T-helper 2 cell treated with Interferon-gamma antibody and Interleukin-4, amounts not matched to agents 5 μg/mL and 100 μg/mL, for 36 hours (primary cell): Measurements from ENCODE around the gene IP6K3.

Source experiments
- DNase-seq: peaks from one replicate; pipeline ENCODE4 v3.0.0; 2021; ENCODE audit warnings: low spot score
- H3K27ac Mint-ChIP-seq: one replicate; pipeline ENCODE4 v1.8.0; 2021; ENCODE audit warnings: mild to moderate bottlenecking, mixed read lengths
- H3K27me3 Mint-ChIP-seq: one replicate; pipeline ENCODE4 v1.8.0; 2021; ENCODE audit warnings: low read depth, mixed read lengths
- H3K36me3 Mint-ChIP-seq: one replicate; pipeline ENCODE4 v1.8.0; 2021; ENCODE audit warnings: low read depth, mixed read lengths
- H3K4me1 Mint-ChIP-seq: one replicate; pipeline ENCODE4 v1.8.0; 2021; ENCODE audit warnings: low read depth, mixed read lengths
- H3K4me3 Mint-ChIP-seq: one replicate; pipeline ENCODE4 v1.8.0; 2022; ENCODE audit warnings: mild to moderate bottlenecking, moderate library complexity, mixed read lengths
- H3K9me3 Mint-ChIP-seq: one replicate; pipeline ENCODE4 v1.8.0; 2021; ENCODE audit warnings: mixed read lengths

Gene IP6K3

DNA sequence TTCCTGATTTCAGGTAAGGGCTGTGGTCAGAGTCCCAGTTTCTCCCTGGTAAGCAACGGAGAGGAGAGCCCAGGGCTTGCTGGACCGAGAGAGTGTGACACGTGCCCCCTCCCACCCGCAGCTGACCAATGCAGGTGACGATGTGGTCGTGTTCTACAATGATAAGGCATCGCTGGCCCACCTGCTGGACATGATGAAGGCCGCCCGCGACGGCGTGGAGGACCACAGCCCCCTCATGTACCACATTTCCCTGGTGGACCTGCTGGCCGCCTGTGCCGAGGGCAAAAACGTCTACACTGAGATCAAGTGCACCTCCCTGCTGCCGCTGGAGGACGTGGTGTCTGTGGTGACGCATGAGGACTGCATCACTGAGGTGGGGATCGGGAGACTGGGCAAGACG, 66.9 kb downstream of the IP6K3 start:
- no peak for DNase-seq
- Mint-ChIP-seq H3K27me3 (no peaks in the 10 kb centered on the region), H3K36me3 (peaks cover 48% of the 10 kb centered on the region)

DNA sequence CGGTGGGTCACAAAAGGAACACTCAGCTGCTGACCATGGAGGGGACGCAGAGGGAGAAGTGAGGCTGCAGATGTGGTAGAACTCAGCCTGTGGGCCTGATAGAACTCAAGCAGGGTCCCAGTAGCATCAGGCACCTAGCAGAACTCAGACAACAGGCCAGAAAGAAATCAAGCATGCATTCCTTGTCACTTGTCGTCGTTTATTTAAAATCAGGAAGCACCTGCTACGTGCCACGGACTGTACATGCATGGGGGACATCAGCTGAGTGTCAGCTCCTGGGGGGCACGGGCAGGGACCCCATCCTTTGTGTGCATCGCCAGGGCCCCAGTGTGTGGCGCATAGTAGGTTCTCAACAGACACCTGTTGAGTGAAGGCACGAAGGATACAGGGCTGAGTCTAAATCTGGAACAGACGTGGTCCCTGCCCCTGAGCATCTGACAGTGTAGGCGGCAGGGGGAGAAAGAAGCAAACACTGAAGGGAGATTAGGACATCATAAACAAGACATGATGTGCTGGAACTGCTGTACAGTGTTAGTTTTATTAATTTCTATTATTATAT, 67.7 kb downstream of the IP6K3 start:
- Mint-ChIP-seq H3K36me3 (peaks cover 49% of the 10 kb centered on the region), H3K27me3 (no peaks in the 10 kb centered on the region), H3K4me1 (peaks cover 7% of the 10 kb centered on the region), H3K9me3 (no peaks in the 10 kb centered on the region), H3K27ac (no peak overlapping the region), H3K4me3 (no peak overlapping the region)
- DNase-seq = no peak

More for the DNA sequence above, 66.9 kb downstream of the IP6K3 start:
- H3K27ac Mint-ChIP-seq = no peak overlapping the region
- H3K4me1 Mint-ChIP-seq = peaks cover 7% of the 10 kb centered on the region
- no peak overlapping the region for H3K4me3 Mint-ChIP-seq
- H3K9me3 Mint-ChIP-seq = no peaks in the 10 kb centered on the region

DNA sequence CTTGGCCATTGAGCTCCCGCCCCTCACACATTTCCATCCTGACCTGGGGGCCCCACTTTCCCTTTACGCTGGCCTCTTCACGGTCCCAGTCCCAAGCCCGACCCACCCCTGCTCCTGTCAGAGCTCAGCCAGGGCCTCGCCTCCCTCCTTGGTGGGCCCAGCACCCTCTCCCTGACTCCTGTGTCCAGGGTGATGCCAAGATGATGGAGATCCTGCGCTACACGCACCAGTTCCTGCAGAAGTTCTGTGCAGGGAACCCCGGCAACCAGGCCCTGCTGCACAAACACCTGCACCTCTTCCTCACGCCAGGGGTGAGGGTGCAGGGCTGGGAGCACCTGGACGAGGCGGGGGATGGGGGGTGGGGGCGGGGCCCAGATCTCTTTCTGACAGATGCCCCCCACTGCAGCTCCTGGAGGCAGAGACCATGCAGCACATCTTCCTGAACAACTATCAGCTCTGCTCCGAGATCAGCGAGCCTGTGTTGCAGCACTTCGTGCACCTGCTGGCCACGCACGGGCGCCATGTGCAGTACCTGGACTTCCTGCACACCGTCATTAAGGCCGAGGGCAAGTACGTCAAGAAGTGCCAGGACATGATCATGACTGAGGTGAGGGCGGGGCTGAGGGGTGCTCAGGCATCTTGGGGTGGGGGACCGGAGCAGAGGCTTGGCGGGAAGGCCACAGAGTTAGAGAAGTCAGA, 68.3 kb downstream of the IP6K3 start:
- no peak overlapping the region for H3K4me3 Mint-ChIP-seq
- H3K27ac Mint-ChIP-seq = no peak overlapping the region
- no peak for DNase-seq
- no peaks in the 10 kb centered on the region for H3K9me3 Mint-ChIP-seq
- H3K36me3 Mint-ChIP-seq = peaks cover 46% of the 10 kb centered on the region
- H3K27me3 Mint-ChIP-seq = no peaks in the 10 kb centered on the region
- peaks cover 6% of the 10 kb centered on the region for H3K4me1 Mint-ChIP-seq

DNA sequence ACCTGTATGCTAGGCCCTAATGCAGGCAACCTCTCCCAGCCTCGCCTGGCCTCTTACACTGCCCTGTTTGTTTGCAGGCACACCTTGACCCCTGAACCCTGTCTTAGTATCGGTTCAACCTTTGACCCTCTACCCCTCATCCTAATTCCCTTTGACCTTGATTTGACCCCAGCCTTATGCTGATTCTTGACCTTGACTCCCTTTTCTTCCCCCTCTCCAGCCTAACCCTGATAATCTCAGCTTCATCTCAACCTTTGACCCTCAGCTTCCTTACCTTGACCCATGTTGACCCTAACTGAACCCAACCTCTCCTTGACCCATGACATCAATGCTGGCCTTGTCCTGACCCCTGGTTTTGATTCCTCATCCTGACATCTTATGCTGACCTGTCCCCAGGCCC, 69.0 kb downstream of the IP6K3 start:
- H3K4me3 Mint-ChIP-seq = no peak overlapping the region
- H3K4me1 Mint-ChIP-seq = peaks cover 1% of the 10 kb centered on the region
- peaks cover 45% of the 10 kb centered on the region for H3K36me3 Mint-ChIP-seq
- no peak overlapping the region for H3K27ac Mint-ChIP-seq
- DNase-seq = no peak
- no peaks in the 10 kb centered on the region for H3K27me3 Mint-ChIP-seq
- no peaks in the 10 kb centered on the region for H3K9me3 Mint-ChIP-seq

DNA sequence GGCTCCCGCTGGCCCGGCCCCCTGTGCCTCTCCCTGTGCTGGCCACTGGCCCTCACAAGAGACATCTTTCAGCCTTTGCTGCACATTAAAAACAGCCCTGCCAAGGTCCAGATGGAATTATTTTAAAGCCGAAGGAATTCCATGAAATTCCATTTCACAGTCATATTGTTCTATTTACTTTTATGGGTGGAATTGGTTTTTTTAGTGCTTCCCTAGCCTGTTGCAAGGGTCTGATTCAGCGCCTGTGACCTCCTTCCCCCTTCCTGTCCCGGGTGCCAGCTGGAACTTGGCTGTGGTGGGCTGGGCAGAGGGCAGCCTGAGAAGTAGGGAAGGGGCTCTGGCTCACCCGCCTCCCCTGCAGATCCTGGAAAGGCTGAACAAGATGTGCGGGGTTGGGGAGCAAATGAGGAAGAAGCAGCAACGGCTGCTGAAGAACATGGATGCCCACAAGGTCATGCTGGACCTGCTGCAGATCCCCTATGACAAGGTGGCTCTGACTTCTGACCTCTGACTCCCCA, 69.5 kb downstream of the IP6K3 start:
- H3K4me1 Mint-ChIP-seq = no peaks in the 10 kb centered on the region
- peaks cover 43% of the 10 kb centered on the region for H3K36me3 Mint-ChIP-seq
- no peak overlapping the region for H3K27ac Mint-ChIP-seq
- H3K9me3 Mint-ChIP-seq = no peaks in the 10 kb centered on the region
- no peaks in the 10 kb centered on the region for H3K27me3 Mint-ChIP-seq
- DNase-seq = no peak
- no peak overlapping the region for H3K4me3 Mint-ChIP-seq

DNA sequence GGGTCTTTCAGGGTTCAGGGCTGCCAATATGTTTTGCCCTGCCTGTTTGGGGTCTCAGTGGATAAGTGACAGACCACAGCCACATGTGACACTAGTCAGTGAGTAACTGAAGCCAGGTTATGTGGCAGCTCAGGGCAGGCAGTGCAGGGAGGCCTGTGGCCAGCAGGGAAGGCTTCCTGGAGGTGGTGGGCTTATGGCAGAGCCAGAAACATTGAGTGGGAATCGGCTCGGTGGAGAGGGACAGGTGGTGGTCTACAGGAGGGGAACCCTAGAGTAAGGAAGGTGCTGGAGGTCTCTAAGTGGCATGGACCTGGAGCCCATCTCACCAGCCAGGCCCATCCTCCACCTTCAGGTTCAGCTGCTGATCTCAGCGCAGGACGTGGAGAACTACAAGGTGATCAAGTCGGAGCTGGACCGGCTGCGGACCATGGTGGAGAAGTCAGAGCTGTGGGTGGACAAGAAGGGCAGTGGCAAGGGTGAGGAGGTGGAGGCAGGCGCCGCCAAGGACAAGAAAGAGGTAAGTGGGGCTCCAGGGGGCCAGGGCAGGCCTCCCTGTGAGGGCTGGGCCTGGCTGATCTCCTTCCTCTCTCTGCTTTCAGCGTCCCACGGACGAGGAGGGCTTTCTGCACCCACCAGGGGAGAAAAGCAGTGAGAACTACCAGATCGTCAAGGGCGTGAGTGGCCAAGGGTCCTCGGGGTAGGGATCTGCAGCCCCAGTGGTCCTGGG, 70.1 kb downstream of the IP6K3 start:
- no peaks in the 10 kb centered on the region for H3K9me3 Mint-ChIP-seq
- H3K4me1 Mint-ChIP-seq = no peaks in the 10 kb centered on the region
- DNase-seq = no peak
- no peak overlapping the region for H3K27ac Mint-ChIP-seq
- H3K4me3 Mint-ChIP-seq = no peak overlapping the region
- peaks cover 47% of the 10 kb centered on the region for H3K36me3 Mint-ChIP-seq
- no peaks in the 10 kb centered on the region for H3K27me3 Mint-ChIP-seq

DNA sequence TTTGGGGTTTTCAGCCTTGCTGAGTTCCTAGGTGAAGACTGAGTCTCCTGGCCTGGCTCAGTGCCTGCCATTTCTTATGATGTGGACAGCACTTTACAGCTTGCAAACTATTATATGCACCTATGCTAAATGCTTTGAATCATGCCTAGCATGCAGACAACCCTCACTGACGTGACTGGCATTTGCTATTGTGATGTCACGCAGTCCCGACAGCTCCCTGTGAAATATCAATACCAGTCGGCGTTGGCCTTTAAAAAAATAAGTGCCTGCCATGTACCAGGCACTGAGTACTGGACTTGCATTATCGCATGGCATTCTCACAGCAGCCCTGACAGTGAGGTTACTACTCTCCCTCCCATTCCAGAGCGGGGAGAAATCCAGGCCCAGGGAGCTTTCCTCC, 70.7 kb downstream of the IP6K3 start:
- no peaks in the 10 kb centered on the region for H3K27me3 Mint-ChIP-seq
- H3K36me3 Mint-ChIP-seq = peaks cover 44% of the 10 kb centered on the region
- H3K4me1 Mint-ChIP-seq = no peaks in the 10 kb centered on the region
- H3K27ac Mint-ChIP-seq = no peak overlapping the region
- no peak overlapping the region for H3K4me3 Mint-ChIP-seq
- DNase-seq = no peak
- H3K9me3 Mint-ChIP-seq = no peaks in the 10 kb centered on the region

DNA sequence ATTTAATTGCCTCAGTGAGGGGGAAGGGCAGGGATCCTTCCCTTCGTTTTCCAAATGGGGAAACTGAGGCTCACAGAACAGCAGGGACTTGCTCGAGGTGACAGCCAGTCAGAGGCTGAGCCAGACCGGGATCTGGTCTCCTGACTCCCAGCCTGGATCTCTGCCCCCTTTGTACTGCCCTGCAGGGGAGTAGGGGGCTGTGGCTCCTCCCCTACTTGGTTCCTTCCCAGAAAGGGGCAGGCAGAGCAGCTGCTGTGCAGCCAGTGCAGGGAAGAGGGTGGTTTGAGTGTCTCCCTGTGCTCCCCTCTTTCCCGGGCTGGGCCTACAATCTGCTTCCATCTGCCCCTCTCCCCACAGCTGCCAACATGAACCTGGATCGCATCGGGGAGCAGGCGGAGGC, 72.9 kb downstream of the IP6K3 start:
- no peaks in the 10 kb centered on the region for H3K27me3 Mint-ChIP-seq
- H3K27ac Mint-ChIP-seq = no peak overlapping the region
- H3K36me3 Mint-ChIP-seq = peaks cover 43% of the 10 kb centered on the region
- H3K4me3 Mint-ChIP-seq = no peak overlapping the region
- H3K9me3 Mint-ChIP-seq = no peaks in the 10 kb centered on the region
- H3K4me1 Mint-ChIP-seq = peaks cover 6% of the 10 kb centered on the region
- DNase-seq = no peak

DNA sequence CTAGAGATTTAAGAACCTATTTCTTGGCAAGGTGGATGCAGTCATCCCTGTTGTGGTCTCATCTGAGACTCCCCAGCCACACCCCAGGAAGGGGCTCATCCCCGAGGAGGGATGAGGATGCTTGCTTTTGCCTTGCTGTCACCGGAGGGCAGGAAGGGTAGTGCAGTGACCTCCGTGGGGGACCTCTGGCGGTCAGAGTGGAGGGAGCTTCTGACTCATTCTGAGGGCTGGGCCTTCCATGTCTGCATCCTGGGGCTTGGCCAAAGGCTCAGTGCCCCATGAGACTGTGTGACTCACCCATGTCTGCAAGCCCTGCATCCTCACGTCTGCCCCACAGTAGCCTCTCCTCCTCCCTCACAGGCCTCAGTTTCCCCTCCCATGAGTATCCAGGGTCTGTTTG, 73.9 kb downstream of the IP6K3 start:
- DNase-seq = no peak
- Mint-ChIP-seq H3K27ac (no peak overlapping the region), H3K27me3 (no peaks in the 10 kb centered on the region), H3K4me1 (peaks cover 12% of the 10 kb centered on the region), H3K36me3 (peaks cover 45% of the 10 kb centered on the region), H3K4me3 (no peak overlapping the region), H3K9me3 (no peaks in the 10 kb centered on the region)

DNA sequence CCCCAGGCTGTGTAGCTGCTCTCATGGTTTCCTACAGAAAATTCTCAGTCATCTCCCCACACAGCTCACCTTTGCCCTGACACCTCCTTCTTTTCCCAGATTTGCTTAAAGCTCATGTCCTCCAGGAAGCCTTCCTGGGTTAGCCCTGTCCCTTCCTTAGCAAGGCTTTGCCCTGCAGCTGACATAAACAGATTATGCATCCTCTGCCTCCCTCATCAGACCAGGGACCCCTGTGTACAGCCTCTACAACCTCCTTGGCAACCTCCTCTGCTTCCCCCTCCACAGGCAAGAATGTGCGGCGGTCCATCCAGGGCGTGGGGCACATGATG, 75.0 kb downstream of the IP6K3 start:
- Mint-ChIP-seq H3K27ac (peak overlapping the region; percentile 69), H3K9me3 (no peaks in the 10 kb centered on the region), H3K27me3 (no peaks in the 10 kb centered on the region), H3K4me1 (peaks cover 12% of the 10 kb centered on the region), H3K4me3 (no peak overlapping the region), H3K36me3 (peaks cover 45% of the 10 kb centered on the region)
- DNase-seq = no peak
